K562 (cell line): ENCODE measurements around the gene TMCC1. TPM values are rescaled to one million over a fixed set of nuclear protein-coding genes. Genes with fewer than 3 reads are reported as not detected.

Source experiments
- ATAC-seq: fragments of 200-7000 bp; cut with Tn5 transposase; 3 replicates; pipeline ENCODE4 v1.9.1; 2020; ENCODE audit warnings: moderate library complexity
- BruUV-seq: library from RNA; stranded (reverse); fragments of 400-500 nt; replicated peaks from 2 replicates; lab custom pipeline; 2021; lab: Mats Ljungman, UMichigan
- CTCF ChIA-PET: fragments of 300-600 bp; formaldehyde crosslinking; extraction: SDS; loops from one replicate; lab custom pipeline; 2021; ENCODE audit warnings: low intra/inter-chr PET ratio; lab: Yijun Ruan, JAX
- POLR2A ChIA-PET: fragments of 300-600, 350-650 bp; sonication (Branson Sonifier 250); formaldehyde crosslinking; extraction: SDS; loops from one replicate; lab custom pipeline; 2021; ENCODE audit warnings: antibody characterized with exemption, inconsistent platforms; lab: Yijun Ruan, JAX
- DNase-seq, 4 experiments: peaks; one replicate each; pipeline versions ENCODE4 v3.0.0 to v3.0.0-alpha.2; 2011 to 2018; ENCODE audit warnings: low spot score in 3 of 4, mixed read lengths in 3 of 4; ENCODE audit errors: extremely low read depth in 1 of 4
- FAIRE-seq: peaks from 2 replicates; lab custom pipeline; 2011; peaks lifted over from hg19 to GRCh38; lab: Jason Lieb, UNC
- H2AFZ ChIP-seq: 2 replicates; pipeline ENCODE4 v1.6.0; 2011; ENCODE audit warnings: low read depth, low read length, control low read depth, inconsistent platforms
- H3K27ac ChIP-seq: fragments of 200-600 bp; 3 replicates; pipeline ENCODE4 v1.8.0; 2011; ENCODE audit warnings: low read depth, mild to moderate bottlenecking, control low read depth, inconsistent platforms, low read length, moderate library complexity, mixed read lengths; ENCODE audit errors: extremely low read depth
- H3K27me3 ChIP-seq, 2 experiments: fragments of 300-600 bp in 1 of 2; 2 replicates in 1 of 2; 3 replicates in 1 of 2; pipeline versions ENCODE4 v1.6.0 to v1.8.0; 2011; ENCODE audit warnings: inconsistent platforms in 2 of 2, low read length in 2 of 2, mild to moderate bottlenecking in 1 of 2, mixed read lengths in 1 of 2, moderate library complexity in 1 of 2; ENCODE audit not compliant: control insufficient read depth in 2 of 2, insufficient read depth in 2 of 2
- H3K36me3 ChIP-seq: fragments of 300-600 bp; 3 replicates; pipeline ENCODE4 v1.8.0; 2011; ENCODE audit warnings: mild to moderate bottlenecking, low read length, inconsistent platforms; ENCODE audit not compliant: control insufficient read depth, insufficient read depth
- H3K4me1 ChIP-seq, 2 experiments: fragments of 200-600 bp in 1 of 2; replicated peaks in 1 of 2; 2 replicates in 1 of 2; 3 replicates in 1 of 2; pipeline versions ENCODE4 v1.5.1 to v1.8.0; 2011; ENCODE audit warnings: inconsistent platforms in 2 of 2, low read length in 2 of 2, mild to moderate bottlenecking in 1 of 2, mixed read lengths in 1 of 2, moderate library complexity in 1 of 2; ENCODE audit not compliant: control insufficient read depth in 2 of 2, insufficient read depth in 2 of 2
- H3K4me2 ChIP-seq: 2 replicates; pipeline ENCODE4 v1.6.1; 2011; ENCODE audit warnings: low read length, control low read depth, inconsistent platforms, mixed read lengths; ENCODE audit not compliant: insufficient read depth
- H3K4me3 ChIP-seq: fragments of 200-600 bp; sonication (generic), shearing (Covaris generic); 2 replicates; pipeline ENCODE4 v1.5.1; 2016; ENCODE audit warnings: control low read depth, inconsistent platforms
- H3K79me2 ChIP-seq: fragments of 200-600 bp; 3 replicates; pipeline ENCODE4 v1.8.0; 2011; ENCODE audit warnings: low read length, inconsistent platforms; ENCODE audit not compliant: control insufficient read depth, insufficient read depth
- H3K9ac ChIP-seq, 2 experiments: 2 replicates each; pipeline versions ENCODE4 v1.6.0 to v1.6.1; 2011; ENCODE audit warnings: low read depth in 2 of 2, low read length in 2 of 2, control low read depth in 1 of 2, inconsistent platforms in 1 of 2, mild to moderate bottlenecking in 1 of 2, mixed read lengths in 1 of 2; ENCODE audit not compliant: insufficient read depth in 1 of 2
- H3K9me1 ChIP-seq: one replicate; pipeline ENCODE4 v1.6.0; 2011; ENCODE audit warnings: inconsistent platforms, mild to moderate bottlenecking, low read length, moderate library complexity; ENCODE audit not compliant: control insufficient read depth, insufficient read depth
- H3K9me3 ChIP-seq: replicated peaks from 2 replicates; pipeline ENCODE4 v1.5.1; 2011; ENCODE audit warnings: low read depth, low read length, inconsistent platforms; ENCODE audit not compliant: control insufficient read depth, insufficient read depth
- H4K20me1 ChIP-seq: replicated peaks from 2 replicates; pipeline ENCODE4 v1.6.1; 2011; ENCODE audit warnings: low read length, inconsistent platforms, mixed read lengths; ENCODE audit not compliant: control insufficient read depth, insufficient read depth
- PBX2 ChIP-seq, 2 experiments: IDR thresholded peaks in 1 of 2; conservative IDR thresholded peaks in 1 of 2; 2 replicates each; pipeline ENCODE4 v1.6.1; 2016; ENCODE audit warnings: low read depth in 2 of 2, mild to moderate bottlenecking in 1 of 2, missing compliant biosample characterization in 1 of 2, missing genetic modification characterization in 1 of 2, moderate library complexity in 1 of 2
- SMARCE1 ChIP-seq: fragments of 450-650 bp; IDR thresholded peaks from 2 replicates; pipeline ENCODE4 v1.7.1; 2016; ENCODE audit warnings: mild to moderate bottlenecking
- ZKSCAN3 ChIP-seq: fragments of 250-450 bp; sonication (Bioruptor Pico); IDR thresholded peaks from 2 replicates; pipeline ENCODE4 v1.4.0; 2020
- ZNF134 ChIP-seq: fragments of 250-450 bp; sonication (Bioruptor Pico); conservative IDR thresholded peaks from 2 replicates; pipeline ENCODE4 v1.4.0; 2020
- WGBS: fragments of 100-300 bp; shearing (Covaris generic); methylation state at CpG from one replicate; pipeline ENCODE4 v1.1.6; 2016; ENCODE audit warnings: low coverage, mixed read lengths; ENCODE audit not compliant: insufficient coverage; ENCODE audit errors: missing lambda C conversion rate; 5-methylcytosine and 5-hydroxymethylcytosine counted together
- in situ Hi-C: fragments of 300-500 bp; cut with MboI; formaldehyde crosslinking; loops from 4 replicates; pipeline ENCODE4 v1.15.0; 2018; ENCODE audit warnings: inconsistent platforms, mixed read lengths
- intact Hi-C: fragments of 100-400 bp; cut with micrococcal nuclease; formaldehyde crosslinking; loops from 2 replicates; pipeline ENCODE4 v1.14.2; 2022
- polyA plus RNA-seq, 8 experiments: library from polyadenylated mRNA; depleted of rRNA in 4 of 8; stranded (reverse) in 5 of 8; unstranded in 3 of 8; fragments of >200 nt; fragmentation: Nextera tagmentation in 2 of 8; fragmentation: Illumina TruSeq in 1 of 8; extraction: Ambion mirVana in 2 of 8; extraction: Trizol in 1 of 8; gene quantifications; 2 replicates each; pipeline versions ENCODE4 v1.2.1 to v1.2.3, GENCODE V29; 2011 to 2014; ENCODE audit warnings: inconsistent platforms in 1 of 8, missing spikeins in 1 of 8
- total RNA-seq, 7 experiments: library from RNA; depleted of rRNA in 6 of 7; stranded (reverse); fragments of >200 nt in 6 of 7; fragmentation: Illumina TruSeq in 2 of 7; extraction: Trizol in 2 of 7; gene quantifications; 2 replicates each; pipeline versions ENCODE4 v1.2.1 to v1.2.3, GENCODE V29; 2011 to 2021; ENCODE audit warnings: low replicate concordance in 1 of 7

TMCC1 gene
- total and polyA plus RNA-seq, 9 of the 15 experiments (the other 6 are each of a cell fraction or from before 2014, with no cell fraction given): 0.89 to 8.7 (median 4.0) TPM

GRCh38 chr3:129793319-129793718, 100.2 kb downstream of the TMCC1 start:
- Histone ChIP-seq H3K27ac (no peak overlapping the region), H3K79me2 (no peaks in the 10 kb centered on the region), H3K27me3 (no peaks in the 10 kb centered on the region), H3K9ac (no peak overlapping the region), H2AFZ (no peak overlapping the region), H3K4me1 (peaks cover 5 to 20% of the 10 kb centered on the region in 2 experiments; a peak in 4 of 5 replicates), H3K9me1 (no peaks in the 10 kb centered on the region), H3K9me3 (no peaks in the 10 kb centered on the region), H3K4me2 (no peak overlapping the region), H4K20me1 (0 out of 2 replicates have a peak, but pooled peaks cover 3% of the 10 kb centered on the region), H3K36me3 (no peaks in the 10 kb centered on the region), H3K4me3 (no peak overlapping the region)
- no peak for ATAC-seq
- no peak for DNase-seq
- in situ Hi-C loops: no loop called here
- no TSS peak for BruUV-seq
- ChIA-PET POLR2A (interaction anchor here (0.8 to 1.4 kb wide), 6 partner anchors 10 to 171 kb away, joined by 3 to 6 read pairs (median 4); no protein-coding TSS in a partner anchor), CTCF (no interaction called here)
- no peak for TF ChIP-seq SMARCE1
- TF ChIP-seq ZNF134 (CRISPR knock-in tag): no peak
- intact Hi-C loops: no loop called here
- WGBS: 23% methylated on average over 1 of the region's 1 CpG
- FAIRE-seq: no peak

GRCh38 chr3:129783470-129783869, 110.0 kb downstream of the TMCC1 start:
- Histone ChIP-seq H2AFZ (no peak overlapping the region), H3K4me3 (no peak overlapping the region), H3K9ac (no peak overlapping the region), H3K4me1 (no peaks in the 10 kb centered on the region), H3K27me3 (no peaks in the 10 kb centered on the region), H3K79me2 (no peaks in the 10 kb centered on the region), H3K9me3 (no peaks in the 10 kb centered on the region), H3K9me1 (no peaks in the 10 kb centered on the region), H3K4me2 (no peak overlapping the region), H3K36me3 (no peaks in the 10 kb centered on the region), H4K20me1 (no peaks in the 10 kb centered on the region), H3K27ac (no peak overlapping the region)
- intact Hi-C loops (no loop called here), in situ Hi-C loops (no loop called here)
- BruUV-seq: no TSS peak
- ATAC-seq (no peak), DNase-seq (no peak), FAIRE-seq (no peak)
- no peak for TF ChIP-seq PBX2 (CRISPR knock-in tag; IDR thresholded peaks at IDR 0.05; ENCODE audit: low read depth)
- TF ChIP-seq PBX2 (tag; conservative IDR thresholded peaks at IDR 0.05; ENCODE audit: low read depth): no peak
- no peak for TF ChIP-seq ZKSCAN3 (CRISPR knock-in tag)
- WGBS: 77% methylated on average over 1 of the region's 1 CpG
- ChIA-PET CTCF (no interaction called here), POLR2A (interaction anchor here (0.6 to 1.7 kb wide), 2 partner anchors 10 to 768 kb away, joined by 3 to 6 read pairs; no protein-coding TSS in a partner anchor)
